GM19239 (cell line): Measurements from ENCODE around the gene CMTM4.
"Not testable (repeated sequence)": the region's sequence is repeated elsewhere in the genome, so short reads cannot be mapped to it uniquely, and the experiment has no call there.

Experiments used
- DNase-seq: peaks from one replicate; pipeline ENCODE4 v3.0.0; 2011; ENCODE audit warnings: low spot score; ENCODE audit not compliant: insufficient read length
- FAIRE-seq: peaks from 2 replicates; lab custom pipeline; 2011; peaks lifted over from hg19 to GRCh38; lab: Jason Lieb, UNC

CMTM4 gene

GRCh38 chr16:66575060-66575459, 121.5 kb downstream of the CMTM4 start:
- DNase-seq (no peak), FAIRE-seq (no peak)

- FAIRE-seq (no peak), DNase-seq (no peak)
Measured at GRCh38 chr16:66574531-66574930, 122.0 kb downstream of the CMTM4 start.

- FAIRE-seq: no peak
- DNase-seq: no peak
Measured at GRCh38 chr16:66574081-66574480, 122.5 kb downstream of the CMTM4 start.

- FAIRE-seq: no peak
- no peak for DNase-seq
Measured at GRCh38 chr16:66572356-66572755, 124.2 kb downstream of the CMTM4 start.

- DNase-seq (no peak), FAIRE-seq (no peak)
Measured at GRCh38 chr16:66569827-66570405, 126.6 kb downstream of the CMTM4 start.

GRCh38 chr16:66569131-66569530, 127.4 kb downstream of the CMTM4 start:
- FAIRE-seq: no peak
- DNase-seq: no peak

GRCh38 chr16:66568355-66568754, 128.2 kb downstream of the CMTM4 start:
- DNase-seq (no peak), FAIRE-seq (no peak)

GRCh38 chr16:66567270-66567669, 129.3 kb downstream of the CMTM4 start:
- not testable (repeated sequence) for FAIRE-seq, DNase-seq

GRCh38 chr16:66566051-66566901, 130.3 kb downstream of the CMTM4 start, which contains the start of gene CMTM1:
Gene CMTM1, plus strand, starts transcription at chr16:66566439. Its CDS starts 75 bp downstream, at chr16:66566514.
- FAIRE-seq (no peak), DNase-seq (no peak)
